ENCODE data around the gene ACTR5.
"Not testable (repeated sequence)": the region's sequence is repeated elsewhere in the genome, so short reads cannot be mapped to it uniquely, and the experiment has no call there.

Gene ACTR5

GRCh38 chr20:38766071-38766470 lies 17.8 kb downstream of the ACTR5 start:
- no peak for DNase-seq (ENCODE audit: low spot score)

DNA sequence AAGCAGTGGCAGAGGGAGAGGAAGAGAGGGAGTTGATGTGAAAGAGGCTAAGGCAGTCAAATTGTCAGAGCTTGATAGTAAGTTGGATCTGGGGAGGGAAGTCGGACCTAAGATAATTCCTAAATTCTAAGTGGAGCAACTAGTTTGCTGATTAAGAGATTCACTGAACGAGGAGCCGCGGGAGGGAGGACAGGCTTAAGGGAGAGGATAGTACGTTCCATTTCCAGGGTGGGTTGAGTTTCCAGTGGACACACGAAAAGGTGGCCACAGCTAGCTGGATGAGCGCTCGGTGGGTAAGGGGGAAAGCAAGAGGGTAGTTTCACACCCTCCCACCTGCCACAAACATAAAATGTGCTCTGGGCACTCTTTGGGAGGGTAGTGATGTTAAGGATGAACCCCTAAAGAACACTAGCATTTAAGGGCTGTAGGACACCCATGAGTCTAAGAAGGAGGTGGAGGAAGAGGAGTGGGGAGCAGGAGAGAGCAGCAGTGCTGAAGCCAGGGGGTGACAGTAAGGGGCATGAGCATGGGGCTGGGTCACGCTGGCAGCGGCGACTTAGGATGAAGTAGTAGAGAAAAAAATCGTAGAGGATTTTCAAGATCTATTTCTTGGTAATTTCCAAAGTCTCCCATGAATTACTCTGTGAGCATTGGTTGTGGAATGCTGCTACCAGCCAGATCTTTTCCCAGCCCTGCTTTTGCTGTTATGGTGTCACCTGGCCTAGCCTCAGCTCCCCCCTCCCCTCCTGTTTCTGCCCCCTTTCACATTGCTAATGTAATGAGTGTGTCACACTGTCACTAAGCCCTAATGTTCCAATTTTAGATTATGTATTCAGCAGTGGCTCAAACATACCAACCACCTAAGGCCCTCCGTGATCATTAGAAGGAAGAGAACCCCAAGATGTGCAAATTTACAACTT lies 21.4 kb downstream of the ACTR5 start:
- no peak for DNase-seq (ENCODE audit: low spot score)

- DNase-seq (ENCODE audit: low spot score), result no peak
Observed at GRCh38 chr20:38770546-38770945, 22.3 kb downstream of the ACTR5 start.

DNA sequence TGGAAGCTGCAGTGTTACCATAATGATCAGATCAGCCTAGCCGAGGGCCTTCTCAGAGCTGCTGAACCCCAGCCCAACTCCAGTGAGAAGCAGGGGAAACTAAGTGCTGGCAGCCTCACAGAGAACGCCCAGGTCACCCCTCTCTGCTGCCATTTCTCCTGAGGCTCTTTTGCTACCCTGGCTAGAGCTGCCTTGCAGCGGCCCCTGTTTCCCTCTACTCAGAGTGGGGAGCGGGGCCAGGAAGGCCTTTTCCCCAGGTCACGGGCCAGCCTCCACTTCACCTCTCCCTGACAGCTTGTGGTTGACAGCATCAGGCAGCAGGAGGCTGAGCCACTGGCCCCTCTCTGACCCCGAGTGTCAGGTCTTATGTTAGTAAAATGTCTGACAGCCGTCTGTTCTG lies 22.7 kb downstream of the ACTR5 start:
- no peak for DNase-seq (ENCODE audit: low spot score)

GRCh38 chr20:38771621-38772020 lies 23.4 kb downstream of the ACTR5 start:
- DNase-seq (ENCODE audit: low spot score), result no peak

DNA sequence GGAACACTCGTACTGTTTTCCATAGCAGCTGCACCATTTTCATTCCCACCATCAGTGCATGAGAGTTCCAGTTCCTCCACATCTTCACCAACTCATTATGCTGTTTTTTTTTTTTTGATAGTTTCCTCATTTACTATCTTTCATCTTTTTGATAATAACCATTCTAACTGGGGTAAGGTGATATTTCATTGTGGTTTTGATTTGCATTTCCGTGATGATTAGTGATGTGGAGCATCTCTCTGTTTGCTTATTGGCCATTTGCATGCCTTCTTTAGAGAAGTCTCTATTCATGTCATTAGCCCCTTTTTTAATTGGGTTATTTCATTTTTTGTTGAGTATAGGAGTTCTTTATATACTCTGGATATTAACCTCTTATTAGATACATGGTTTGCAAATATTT lies 25.9 kb downstream of the ACTR5 start:
- DNase-seq (ENCODE audit: low spot score), result no peak

- DNase-seq (ENCODE audit: low spot score), result no peak
Observed at GRCh38 chr20:38776363-38776762, 28.1 kb downstream of the ACTR5 start.

DNA sequence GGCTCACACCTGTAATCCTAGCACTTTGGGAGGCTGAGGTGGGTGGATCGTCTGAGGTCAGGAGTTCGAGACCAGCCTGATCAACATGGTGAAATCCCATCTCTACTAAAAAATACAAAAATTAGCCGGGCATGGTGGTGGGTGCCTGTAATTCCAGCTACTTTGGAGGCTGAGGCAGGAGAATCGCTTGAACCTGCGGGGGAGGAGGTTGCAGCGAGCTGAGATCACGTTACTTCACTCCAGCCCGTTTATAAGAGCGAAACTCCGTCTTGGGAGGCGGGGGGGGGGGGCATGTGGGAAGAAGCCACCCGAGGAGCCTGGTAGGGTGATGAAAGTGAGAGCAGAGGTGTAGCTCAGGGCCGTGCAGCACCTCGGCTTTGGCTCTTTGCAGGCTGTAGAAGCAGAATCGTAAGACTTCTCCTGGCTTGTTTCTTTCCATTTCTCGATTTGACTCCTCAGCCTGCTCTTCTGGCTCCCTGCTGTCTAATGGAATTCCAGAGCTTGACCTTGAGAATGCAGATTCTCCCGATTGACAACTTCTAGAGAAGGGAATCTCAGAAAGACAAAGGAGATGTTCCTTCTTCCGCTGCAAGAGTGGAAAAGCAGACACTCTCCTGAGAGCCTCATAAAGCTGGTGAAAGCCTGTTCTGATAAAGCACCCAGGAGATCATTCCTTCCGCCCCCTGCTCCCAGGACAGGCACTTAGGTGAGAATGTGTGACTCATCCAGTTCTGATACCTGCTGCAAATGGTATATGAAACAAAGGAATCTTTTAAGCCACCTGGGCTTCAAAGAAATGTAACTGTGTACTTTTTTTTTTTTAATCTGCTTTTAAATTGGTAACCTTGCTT lies 31.2 kb downstream of the ACTR5 start:
- DNase-seq (ENCODE audit: low spot score), result no peak

- DNase-seq (ENCODE audit: low spot score), result no peak
Observed at GRCh38 chr20:38782275-38782674, 34.0 kb downstream of the ACTR5 start.

DNA sequence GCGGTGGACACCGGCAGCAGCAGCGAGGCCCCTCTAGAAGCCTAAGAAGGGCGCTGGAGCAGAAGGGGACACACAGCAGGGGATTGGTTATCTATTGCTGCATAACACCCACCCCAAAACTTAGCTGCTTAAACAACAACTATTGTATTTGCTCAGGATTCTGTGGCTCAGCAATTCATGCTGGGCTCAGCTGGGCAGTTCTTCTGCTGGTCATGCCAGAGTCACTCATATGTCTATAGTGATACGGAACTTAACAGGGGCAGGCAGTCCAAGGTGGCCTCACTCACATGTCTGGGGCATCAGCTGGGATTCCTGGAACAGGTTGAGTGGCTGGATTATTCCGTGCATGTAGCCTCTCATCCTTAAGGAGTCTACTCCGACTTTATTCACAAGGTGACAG lies 39.6 kb downstream of the ACTR5 start:
- no peak for DNase-seq (ENCODE audit: low spot score)

- DNase-seq (ENCODE audit: low spot score), result peak; percentile 49
Observed at GRCh38 chr20:38789503-38790199, 41.4 kb downstream of the ACTR5 start.

- peak; percentile 69 for DNase-seq (ENCODE audit: low spot score)
Observed at GRCh38 chr20:38790200-38791053, 42.2 kb downstream of the ACTR5 start.

- DNase-seq (ENCODE audit: low spot score), result no peak
Observed at GRCh38 chr20:38791291-38791690, 43.0 kb downstream of the ACTR5 start.

DNA sequence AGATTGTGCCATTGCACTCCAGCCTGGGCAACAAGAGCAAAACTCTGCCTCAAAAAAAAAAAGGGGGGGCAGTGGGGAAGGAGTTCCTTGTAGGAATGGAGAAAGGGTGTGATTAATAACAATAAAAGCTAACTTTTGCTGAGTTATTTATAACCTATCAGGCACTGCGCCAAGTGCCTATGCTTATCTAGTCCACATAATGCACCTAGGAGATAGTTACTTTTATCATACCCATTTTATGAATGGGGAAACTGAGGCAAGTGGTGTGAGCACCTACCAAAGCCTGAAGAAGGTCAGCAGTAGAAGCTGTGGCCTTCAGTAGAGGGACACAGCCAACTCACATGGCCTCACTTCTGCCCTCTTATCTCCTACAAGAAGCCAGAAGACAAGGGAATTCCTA lies 43.7 kb downstream of the ACTR5 start:
- no peak for DNase-seq (ENCODE audit: low spot score)

DNA sequence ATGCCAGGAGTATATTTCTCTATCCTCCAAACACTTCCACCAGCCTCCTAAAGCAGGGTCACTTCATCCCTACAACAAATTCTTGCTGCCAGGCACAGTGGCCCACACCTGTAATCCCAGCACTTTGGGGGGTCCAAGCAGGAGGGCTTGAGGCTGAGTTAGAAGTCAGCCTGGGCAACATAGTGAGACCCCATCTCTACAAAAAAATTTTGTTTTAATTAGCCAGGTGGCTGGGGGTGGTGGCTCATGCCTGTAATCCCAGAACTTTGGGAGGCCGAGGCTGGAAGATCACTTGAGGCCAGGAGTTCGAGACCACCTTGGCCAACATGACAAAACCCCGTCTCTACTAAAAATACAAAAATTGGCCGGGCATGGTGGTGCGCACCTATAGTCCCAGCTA lies 45.8 kb downstream of the ACTR5 start:
- DNase-seq (ENCODE audit: low spot score), result not testable (repeated sequence)

DNA sequence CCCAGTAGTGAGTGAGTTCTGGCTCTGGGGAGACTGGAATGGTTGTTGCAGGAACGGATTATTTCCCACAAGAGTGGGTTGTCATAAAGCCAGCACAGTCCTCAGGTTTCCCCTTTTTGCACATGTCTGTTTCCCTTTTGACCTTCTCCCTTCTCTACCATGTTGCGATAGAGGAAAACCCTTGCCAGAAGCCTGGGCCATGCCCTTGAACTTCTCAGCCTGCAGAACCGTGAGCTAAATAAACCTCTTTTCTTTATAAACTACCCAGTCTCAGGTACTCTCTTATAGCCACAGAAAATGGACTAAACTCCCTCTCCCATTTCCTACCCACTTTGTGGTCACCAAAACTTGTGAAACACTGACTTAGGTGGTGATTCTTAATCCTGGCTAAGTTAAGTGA lies 50.0 kb downstream of the ACTR5 start:
- DNase-seq (ENCODE audit: low spot score), result no peak

DNA sequence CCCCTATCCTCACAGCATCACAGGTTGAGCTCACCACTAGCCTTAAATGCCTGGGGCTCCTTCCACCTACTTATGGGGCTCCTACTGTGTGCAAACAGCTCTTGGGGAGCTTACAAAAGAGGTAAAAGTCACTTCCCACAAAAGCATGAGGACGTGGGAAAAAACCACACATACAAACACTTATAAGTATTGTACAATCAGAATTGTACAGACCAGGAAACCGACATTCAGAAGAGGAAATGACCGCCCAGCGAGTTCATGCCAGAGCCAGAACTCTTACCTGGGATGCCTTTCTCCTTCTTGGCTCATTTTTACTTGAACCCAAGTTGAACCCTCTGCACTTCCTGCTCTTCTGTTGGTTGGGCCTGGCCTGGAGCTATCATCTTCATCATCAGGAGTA lies 50.9 kb downstream of the ACTR5 start:
- DNase-seq (ENCODE audit: low spot score), result no peak

GRCh38 chr20:38800882-38801281 lies 52.6 kb downstream of the ACTR5 start:
- no peak for DNase-seq (ENCODE audit: low spot score)

GRCh38 chr20:38804221-38804620 lies 56.0 kb downstream of the ACTR5 start:
- DNase-seq (ENCODE audit: low spot score), result no peak

DNA sequence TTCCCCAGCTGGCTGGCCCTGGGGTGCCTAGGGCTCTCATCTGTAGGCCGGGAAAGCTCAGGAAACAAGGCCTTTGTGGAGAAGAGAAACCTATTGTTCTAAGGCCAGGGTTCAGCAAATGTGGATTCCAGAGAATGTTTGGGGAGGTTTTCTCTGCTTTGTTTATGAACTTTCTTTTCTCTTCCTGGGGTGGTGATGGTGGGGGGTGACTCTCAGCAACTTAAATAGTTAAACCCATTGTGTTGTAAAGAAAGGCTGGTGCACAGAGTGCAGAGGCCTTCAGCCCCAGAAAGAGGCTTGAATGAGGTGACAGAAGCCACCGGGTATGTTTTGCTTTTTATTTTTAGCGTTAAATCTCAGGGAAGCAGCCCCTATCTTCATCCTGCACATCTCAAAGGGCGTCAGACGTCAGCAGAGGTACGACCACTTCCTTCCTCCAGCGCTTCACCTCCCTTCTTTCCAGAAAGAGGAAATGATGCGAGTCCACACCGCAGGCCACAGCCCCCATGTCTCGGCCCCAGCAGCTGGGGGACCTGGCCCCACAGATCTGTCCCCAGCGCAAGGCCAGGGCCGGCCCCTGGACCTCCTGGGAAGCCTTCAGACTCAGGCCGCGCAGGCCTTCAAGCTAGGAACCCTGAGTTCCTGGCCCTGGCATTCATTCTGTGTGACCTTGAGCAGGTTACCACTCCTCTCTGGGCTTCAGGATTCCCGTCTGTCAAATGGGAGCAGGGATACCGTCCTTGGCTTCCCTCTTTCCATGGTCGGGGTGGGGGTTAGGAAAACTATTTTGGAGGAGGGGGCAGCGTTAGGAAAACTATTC lies 56.6 kb downstream of the ACTR5 start:
- no peak for DNase-seq (ENCODE audit: low spot score)

DNA sequence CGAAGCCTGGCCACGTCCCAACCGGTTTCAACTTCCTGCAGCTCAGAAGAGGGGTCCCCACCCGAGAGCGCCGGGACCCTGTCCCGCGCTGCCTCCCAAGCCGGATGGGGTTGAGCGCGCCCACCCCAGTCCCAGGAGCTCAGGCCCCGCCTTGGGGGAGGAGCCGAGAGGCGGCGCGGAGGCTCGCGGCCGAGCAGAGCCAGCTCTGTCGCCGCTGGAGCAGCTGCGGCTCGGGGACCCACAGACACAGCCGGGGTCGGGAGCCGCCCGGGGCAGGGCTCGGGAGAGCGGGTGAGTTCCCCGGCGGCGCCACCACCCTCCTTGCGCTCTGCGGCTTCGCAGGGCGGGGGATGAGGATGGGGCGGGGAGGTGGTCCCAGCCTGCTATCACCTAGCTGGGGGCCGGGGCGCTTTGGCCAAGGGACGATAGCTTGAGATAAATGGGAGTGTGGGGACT lies 57.3 kb downstream of the ACTR5 start, which contains the start of gene PPP1R16B:
Gene PPP1R16B (plus strand): TSS at position 196 of the 456 bp plus-strand sequence. CDS start 30,229 bp downstream, outside the sequence.
- peak; percentile 68 for DNase-seq (ENCODE audit: low spot score)
